GM12891 (cell line): ENCODE data around the gene RAX.

ENCODE experiments used
- POLR2A ChIP-seq: IDR thresholded peaks from 2 replicates; pipeline ENCODE4 v1.6.1; 2011; ENCODE audit warnings: low read depth, low read length, control low read depth
- POLR2AphosphoS5 ChIP-seq: IDR thresholded peaks from 2 replicates; pipeline ENCODE4 v1.6.1; 2011; ENCODE audit warnings: low read depth, low read length, control low read depth
- POU2F2 ChIP-seq: IDR thresholded peaks from 2 replicates; pipeline ENCODE4 v1.6.1; 2011; ENCODE audit warnings: low read depth, mild to moderate bottlenecking, control low read depth, low read length, moderate library complexity
- TAF1 ChIP-seq: IDR thresholded peaks from 2 replicates; pipeline ENCODE4 v1.6.1; 2011; ENCODE audit warnings: low read depth, low read length, control low read depth

DNA sequence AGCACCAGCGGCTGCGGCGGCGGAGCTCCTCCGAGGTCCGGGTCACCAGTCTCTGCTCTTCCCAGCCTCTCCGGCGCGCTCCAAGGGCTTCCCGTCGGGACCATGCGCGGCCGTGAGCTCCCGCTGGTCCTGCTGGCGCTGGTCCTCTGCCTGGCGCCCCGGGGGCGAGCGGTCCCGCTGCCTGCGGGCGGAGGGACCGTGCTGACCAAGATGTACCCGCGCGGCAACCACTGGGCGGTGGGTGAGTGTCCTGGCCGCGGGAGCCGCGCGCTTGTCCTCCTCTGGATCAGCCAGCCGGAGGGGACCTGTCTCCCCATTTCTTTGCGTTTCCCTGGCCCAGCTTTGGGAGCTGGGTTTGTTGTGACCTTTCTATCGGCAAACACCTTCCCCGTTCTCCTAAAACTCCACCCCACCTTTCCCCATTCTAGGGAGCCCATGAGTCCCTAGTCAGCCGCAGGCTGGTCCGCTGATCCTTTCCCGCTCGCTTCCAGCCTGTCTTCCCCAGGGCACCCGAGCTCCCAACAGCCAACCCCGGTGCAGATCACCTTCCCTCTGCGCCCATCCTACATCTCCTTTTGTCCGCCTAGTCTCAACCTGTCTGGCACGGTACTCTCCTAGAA, 53.0 kb downstream of the RAX start:
- TF ChIP-seq POLR2A: no peak
- no peak for TF ChIP-seq TAF1
- no peak for TF ChIP-seq POLR2AphosphoS5
- TF ChIP-seq POU2F2: no peak
